Mesothelial cell of epicardium (in vitro differentiated cells): ENCODE data around the gene TAL1. TPM values are rescaled to one million over a fixed set of nuclear protein-coding genes. Genes with fewer than 3 reads are reported as not detected.

Experiments used
- DNase-seq, 2 experiments: peaks; one replicate each; pipeline ENCODE4 v3.0.0; 2021; ENCODE audit warnings: low spot score in 2 of 2; ENCODE audit not compliant: unreplicated experiment in 2 of 2
- H3K27ac Mint-ChIP-seq: 2 replicates; pipeline ENCODE4 v1.8.0; 2021; ENCODE audit warnings: mixed read lengths
- H3K27me3 Mint-ChIP-seq: 2 replicates; pipeline ENCODE4 v1.8.0; 2021; ENCODE audit warnings: low read depth, mixed read lengths
- H3K36me3 Mint-ChIP-seq: 2 replicates; pipeline ENCODE4 v1.8.0; 2021; ENCODE audit warnings: mixed read lengths
- H3K4me1 Mint-ChIP-seq: 2 replicates; pipeline ENCODE4 v1.8.0; 2021; ENCODE audit warnings: mixed read lengths
- H3K4me3 Mint-ChIP-seq: 2 replicates; pipeline ENCODE4 v1.8.0; 2021; ENCODE audit warnings: mild to moderate bottlenecking, moderate library complexity, mixed read lengths
- H3K9me3 Mint-ChIP-seq: 2 replicates; pipeline ENCODE4 v1.8.0; 2021; ENCODE audit warnings: mixed read lengths
- total RNA-seq: library from RNA; stranded (reverse); gene quantifications from 3 replicates; pipeline ENCODE4 v1.2.1, GENCODE V29; 2021
- TF ChIP-seq, protein P1 (sequence below): fragments of 200-600 bp; sonication (generic); IDR thresholded peaks from one replicate; pipeline ENCODE4 v1.5.0; 2021; ENCODE audit warnings: antibody characterized with exemption; ENCODE audit not compliant: unreplicated experiment

The TAL1 gene
- total RNA-seq, 1 donor from 2014 or later = not detected

DNA sequence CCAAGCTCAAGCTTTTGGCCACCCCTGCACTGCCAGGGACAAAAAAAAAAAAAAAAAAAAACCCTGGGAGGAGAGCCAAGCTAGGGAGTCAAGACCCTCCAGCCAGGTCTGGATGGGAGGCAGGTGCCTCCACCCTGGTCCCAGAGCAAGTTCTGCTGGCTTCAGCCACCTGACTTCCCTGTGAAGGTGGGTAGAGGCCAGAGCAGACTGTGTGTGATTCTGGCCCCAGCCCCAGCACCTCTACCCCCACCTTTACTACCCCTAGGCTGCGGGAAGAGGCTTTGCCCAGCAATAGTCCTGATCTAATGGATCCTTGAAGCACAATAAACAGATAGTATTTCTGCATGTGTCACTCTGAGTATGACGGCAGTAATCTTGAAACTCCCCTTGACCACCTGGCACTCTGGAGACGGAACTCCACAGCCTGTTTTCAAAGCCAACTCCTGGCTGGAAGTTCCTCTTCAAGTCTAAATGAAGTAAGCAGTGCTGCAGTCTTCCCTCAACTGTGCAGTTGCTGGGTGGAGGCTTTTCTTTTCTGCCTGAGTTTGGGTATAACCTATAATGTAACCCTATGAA lies 51.9 kb downstream of the TAL1 start:
- no peak overlapping the region for H3K27ac Mint-ChIP-seq
- H3K9me3 Mint-ChIP-seq = no peaks in the 10 kb centered on the region
- peaks cover 12% of the 10 kb centered on the region for H3K4me1 Mint-ChIP-seq
- H3K36me3 Mint-ChIP-seq = no peaks in the 10 kb centered on the region
- H3K4me3 Mint-ChIP-seq = peak overlapping the region; percentile 6
- peaks cover 44% of the 10 kb centered on the region for H3K27me3 Mint-ChIP-seq
- DNase-seq = no peak
- TF ChIP-seq, protein P1, sequence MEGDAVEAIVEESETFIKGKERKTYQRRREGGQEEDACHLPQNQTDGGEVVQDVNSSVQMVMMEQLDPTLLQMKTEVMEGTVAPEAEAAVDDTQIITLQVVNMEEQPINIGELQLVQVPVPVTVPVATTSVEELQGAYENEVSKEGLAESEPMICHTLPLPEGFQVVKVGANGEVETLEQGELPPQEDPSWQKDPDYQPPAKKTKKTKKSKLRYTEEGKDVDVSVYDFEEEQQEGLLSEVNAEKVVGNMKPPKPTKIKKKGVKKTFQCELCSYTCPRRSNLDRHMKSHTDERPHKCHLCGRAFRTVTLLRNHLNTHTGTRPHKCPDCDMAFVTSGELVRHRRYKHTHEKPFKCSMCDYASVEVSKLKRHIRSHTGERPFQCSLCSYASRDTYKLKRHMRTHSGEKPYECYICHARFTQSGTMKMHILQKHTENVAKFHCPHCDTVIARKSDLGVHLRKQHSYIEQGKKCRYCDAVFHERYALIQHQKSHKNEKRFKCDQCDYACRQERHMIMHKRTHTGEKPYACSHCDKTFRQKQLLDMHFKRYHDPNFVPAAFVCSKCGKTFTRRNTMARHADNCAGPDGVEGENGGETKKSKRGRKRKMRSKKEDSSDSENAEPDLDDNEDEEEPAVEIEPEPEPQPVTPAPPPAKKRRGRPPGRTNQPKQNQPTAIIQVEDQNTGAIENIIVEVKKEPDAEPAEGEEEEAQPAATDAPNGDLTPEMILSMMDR = no peak

DNA sequence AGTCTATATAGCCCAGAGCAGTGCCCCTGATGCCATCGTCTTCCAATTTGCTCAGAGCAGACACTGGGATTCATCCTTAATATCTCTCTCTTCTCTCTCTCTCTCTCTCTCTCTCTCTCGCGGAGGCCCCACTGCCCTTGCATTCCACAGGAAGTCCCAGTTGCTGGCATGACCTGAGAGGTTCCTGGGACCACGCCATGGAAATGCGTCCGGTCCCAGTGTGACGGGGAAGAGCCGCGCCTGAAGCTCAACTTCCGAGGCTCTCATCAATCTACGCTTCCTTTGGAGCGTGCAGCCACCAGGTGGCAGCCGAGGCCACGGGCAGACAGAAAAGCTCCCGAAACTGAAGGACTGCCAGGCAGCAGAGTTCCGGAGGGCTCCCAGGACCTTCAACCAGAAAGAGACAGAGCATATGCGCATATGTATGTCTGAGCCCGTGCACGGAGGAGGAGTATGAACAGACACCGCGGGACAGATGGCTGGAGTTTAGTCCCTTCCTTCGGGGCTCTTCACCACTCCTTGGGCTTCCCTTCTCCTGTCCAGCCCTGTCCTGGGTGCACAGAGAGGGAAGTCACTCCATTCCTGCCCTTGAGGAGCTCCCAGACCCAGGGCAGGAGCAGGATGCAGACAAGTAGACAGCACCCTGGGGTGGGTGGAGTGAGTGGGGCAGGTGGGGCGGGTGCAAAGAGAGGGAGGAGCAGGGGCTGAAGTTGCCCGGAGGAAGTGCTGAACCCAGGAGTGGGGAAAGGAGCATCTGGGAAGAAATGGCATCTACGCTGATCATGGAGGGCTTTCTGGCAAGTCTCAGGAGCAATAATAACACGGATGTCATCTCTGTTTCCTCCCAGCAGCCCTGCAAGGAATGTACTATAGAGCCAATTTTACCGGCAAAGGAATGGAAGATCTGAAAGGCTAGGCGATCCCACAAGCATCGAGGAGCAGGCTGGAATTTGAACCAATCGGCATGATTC lies 52.7 kb downstream of the TAL1 start:
- TF ChIP-seq, protein P1 = peak; percentile 75
- peak overlapping the region; percentile 90 for H3K27ac Mint-ChIP-seq
- DNase-seq = peak; percentile 69 to 90

DNA sequence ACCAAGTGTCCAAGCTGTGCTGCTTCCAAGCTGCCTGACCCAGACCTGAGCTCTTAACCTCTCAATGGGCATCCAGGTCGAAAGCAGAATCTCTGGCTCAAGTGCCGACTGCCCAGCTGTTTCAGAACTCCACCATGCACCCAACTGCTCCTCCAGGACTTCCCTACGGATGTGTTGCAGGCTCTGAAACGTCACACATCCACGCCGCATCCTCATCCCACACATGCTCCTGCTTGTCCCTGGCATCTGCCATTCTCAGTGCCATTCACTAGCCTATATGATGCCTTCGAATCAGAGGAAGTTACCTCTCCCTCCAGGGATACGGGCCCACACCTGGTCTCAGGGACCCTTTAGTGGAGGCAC lies 53.4 kb downstream of the TAL1 start:
- no peak overlapping the region for H3K27ac Mint-ChIP-seq
- H3K36me3 Mint-ChIP-seq = no peaks in the 10 kb centered on the region
- peaks cover 56% of the 10 kb centered on the region for H3K27me3 Mint-ChIP-seq
- no peaks in the 10 kb centered on the region for H3K9me3 Mint-ChIP-seq
- no peak for DNase-seq
- TF ChIP-seq, protein P1 = no peak
- H3K4me1 Mint-ChIP-seq = peaks cover 12% of the 10 kb centered on the region
- H3K4me3 Mint-ChIP-seq = peak overlapping the region; percentile 72

More for the DNA sequence above, 52.7 kb downstream of the TAL1 start:
- H3K4me3 Mint-ChIP-seq = peak overlapping the region; percentile 72
- peaks cover 12% of the 10 kb centered on the region for H3K4me1 Mint-ChIP-seq
- H3K36me3 Mint-ChIP-seq = no peaks in the 10 kb centered on the region
- H3K9me3 Mint-ChIP-seq = no peaks in the 10 kb centered on the region
- H3K27me3 Mint-ChIP-seq = peaks cover 51% of the 10 kb centered on the region

DNA sequence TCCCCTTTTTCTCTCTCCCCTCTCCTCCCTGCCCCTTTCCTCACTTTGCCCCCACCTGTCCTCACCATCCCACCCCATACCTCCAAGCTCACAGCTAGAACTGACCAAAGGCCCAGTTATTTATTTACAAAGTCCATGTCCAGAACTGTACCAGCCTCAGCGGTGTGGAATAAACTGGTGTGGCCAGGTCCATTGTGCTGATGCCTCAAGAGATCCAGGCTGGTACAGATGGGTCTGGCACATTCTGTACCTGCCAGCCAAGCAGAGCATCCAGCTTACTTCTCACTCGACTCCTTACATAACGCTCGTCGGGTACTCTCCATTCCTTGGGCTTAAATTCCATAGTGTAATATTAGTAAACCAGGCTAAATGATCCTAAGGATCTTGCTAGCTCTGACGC lies 54.0 kb downstream of the TAL1 start:
- TF ChIP-seq, protein P1 = no peak
- no peaks in the 10 kb centered on the region for H3K9me3 Mint-ChIP-seq
- H3K36me3 Mint-ChIP-seq = no peaks in the 10 kb centered on the region
- H3K27me3 Mint-ChIP-seq = peaks cover 55% of the 10 kb centered on the region
- no peak overlapping the region for H3K4me3 Mint-ChIP-seq
- peaks cover 12% of the 10 kb centered on the region for H3K4me1 Mint-ChIP-seq
- H3K27ac Mint-ChIP-seq = no peak overlapping the region
- peak in 1 of 2 experiments; percentile 25 for DNase-seq

DNA sequence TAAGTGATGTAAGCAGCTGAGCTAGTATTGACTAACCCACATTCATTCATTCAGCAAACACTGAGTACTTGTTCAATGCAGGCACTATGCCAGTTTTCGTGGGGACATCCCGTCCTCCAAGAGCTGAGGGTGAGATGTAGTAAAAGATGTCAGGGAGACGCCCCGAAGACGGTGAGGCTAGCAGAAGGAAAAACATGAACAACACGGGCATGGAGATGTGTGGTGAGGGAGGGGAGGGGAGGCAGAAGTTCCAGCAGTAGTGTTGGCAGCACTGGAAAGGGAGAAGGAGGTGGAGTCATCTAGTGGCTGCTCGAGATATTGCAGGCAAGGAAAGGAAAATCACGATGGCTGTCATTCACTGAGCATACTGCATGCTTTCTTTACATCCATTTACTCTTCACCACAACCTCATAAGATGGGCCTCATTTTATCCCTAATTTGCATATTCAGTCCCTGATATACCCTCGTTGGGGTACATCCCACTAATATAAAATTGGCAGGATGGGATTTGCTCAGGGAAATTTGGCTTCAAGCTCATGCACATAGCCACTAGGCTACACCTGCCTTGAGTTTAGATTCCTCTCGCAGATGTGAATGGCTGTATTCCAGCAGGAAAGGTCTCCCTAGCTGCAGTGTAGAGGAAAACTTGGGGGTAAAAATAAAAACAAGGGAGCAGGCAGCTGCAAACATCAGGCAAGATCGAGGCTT lies 56.6 kb downstream of the TAL1 start:
- Mint-ChIP-seq H3K4me3 (no peak overlapping the region), H3K27ac (no peak overlapping the region), H3K36me3 (no peaks in the 10 kb centered on the region), H3K4me1 (peaks cover 12% of the 10 kb centered on the region), H3K27me3 (peaks cover 36% of the 10 kb centered on the region), H3K9me3 (no peaks in the 10 kb centered on the region)
- DNase-seq = peak in 1 of 2 experiments; percentile 69
- TF ChIP-seq, protein P1 = peak; percentile 90
